H7 (cell line): ENCODE results near the gene SMARCD2. TPM values are rescaled to one million over a fixed set of nuclear protein-coding genes. Genes with fewer than 3 reads are reported as not detected.

Experiments used
- DNase-seq: peaks from one replicate; pipeline ENCODE4 v3.0.0; 2012
- H3K27me3 ChIP-seq: 2 replicates; pipeline ENCODE4 v1.6.0; 2011; ENCODE audit warnings: mild to moderate bottlenecking, low read length; ENCODE audit not compliant: control insufficient read depth, insufficient read depth
- H3K36me3 ChIP-seq: replicated peaks from 2 replicates; pipeline ENCODE4 v1.5.1; 2011; ENCODE audit warnings: low read length; ENCODE audit not compliant: control insufficient read depth, insufficient read depth
- H3K4me3 ChIP-seq: 2 replicates; pipeline ENCODE4 v1.5.1; 2011; ENCODE audit warnings: low read depth, mild to moderate bottlenecking, control low read depth, low read length, moderate library complexity; ENCODE audit not compliant: insufficient read depth
- total RNA-seq: library from RNA; depleted of rRNA; stranded (reverse); fragments of >200 nt; shearing (Covaris generic); gene quantifications from 2 replicates; pipeline ENCODE4 v1.2.3, GENCODE V29; 2014

SMARCD2 gene
- total RNA-seq, 1 experiment from 2014 or later, result 144 TPM

DNA sequence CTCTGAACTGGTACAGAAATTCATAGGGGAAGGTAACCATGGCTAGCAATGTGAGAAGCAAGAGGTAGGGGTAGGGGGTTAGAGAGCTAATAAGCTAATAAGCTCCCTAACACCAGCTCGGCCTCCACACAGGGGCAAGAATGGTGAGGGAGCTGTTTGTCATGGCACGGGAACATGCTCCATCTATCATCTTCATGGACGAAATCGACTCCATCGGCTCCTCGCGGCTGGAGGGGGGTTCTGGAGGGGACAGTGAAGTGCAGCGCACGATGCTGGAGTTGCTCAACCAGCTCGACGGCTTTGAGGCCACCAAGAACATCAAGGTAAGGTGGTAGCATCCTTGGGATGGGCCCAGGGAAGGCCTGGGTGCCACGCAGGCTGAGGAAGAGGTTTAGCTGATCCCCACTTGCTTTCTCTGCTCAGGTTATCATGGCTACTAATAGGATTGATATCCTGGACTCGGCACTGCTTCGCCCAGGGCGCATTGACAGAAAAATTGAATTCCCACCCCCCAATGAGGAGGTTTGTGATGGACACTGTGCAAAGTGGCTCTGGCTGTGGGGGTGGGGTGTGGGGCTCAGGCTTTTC is 11.5 kb downstream of the SMARCD2 start:
- peaks cover 56% of the 10 kb centered on the region for H3K36me3 ChIP-seq
- H3K4me3 ChIP-seq, result no peak overlapping the region
- peak; percentile 8 for DNase-seq
- no peaks in the 10 kb centered on the region for H3K27me3 ChIP-seq

DNA sequence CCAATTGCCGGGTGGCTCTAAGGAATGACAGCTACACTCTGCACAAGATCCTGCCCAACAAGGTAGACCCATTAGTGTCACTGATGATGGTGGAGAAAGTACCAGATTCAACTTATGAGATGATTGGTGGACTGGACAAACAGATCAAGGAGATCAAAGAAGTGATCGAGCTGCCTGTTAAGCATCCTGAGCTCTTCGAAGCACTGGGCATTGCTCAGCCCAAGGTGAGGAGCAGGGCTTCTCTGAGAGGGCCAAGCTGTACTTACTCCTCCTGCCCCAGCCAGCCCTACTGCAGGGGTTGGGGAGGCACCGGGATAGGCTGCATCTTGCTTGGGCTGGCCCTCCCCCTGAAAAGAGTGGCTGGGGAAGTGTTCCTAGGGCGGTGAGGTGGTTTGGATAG is 12.2 kb downstream of the SMARCD2 start:
- Histone ChIP-seq H3K27me3 (no peaks in the 10 kb centered on the region), H3K4me3 (no peak overlapping the region), H3K36me3 (peaks cover 59% of the 10 kb centered on the region)
- DNase-seq, result no peak

DNA sequence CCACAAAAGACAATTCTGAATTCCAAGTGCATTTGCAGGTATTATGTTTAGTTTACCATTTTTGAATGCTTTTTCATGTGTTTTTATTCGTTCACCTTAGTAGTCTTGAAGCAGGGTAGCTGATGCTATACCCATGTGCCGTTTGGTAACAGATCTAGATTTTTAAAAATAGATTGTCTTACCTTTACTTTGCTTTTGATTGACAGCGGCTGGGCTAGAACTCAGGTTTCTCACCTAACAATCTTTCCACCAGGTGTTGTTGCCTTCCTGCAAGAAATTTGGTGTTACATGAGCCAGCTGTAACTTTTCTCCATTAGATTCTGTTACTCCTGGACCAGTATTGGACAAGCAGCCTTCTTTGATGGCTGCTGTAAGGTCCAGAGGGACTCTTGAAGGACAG is 13.5 kb downstream of the SMARCD2 start:
- no peak overlapping the region for H3K4me3 ChIP-seq

DNA sequence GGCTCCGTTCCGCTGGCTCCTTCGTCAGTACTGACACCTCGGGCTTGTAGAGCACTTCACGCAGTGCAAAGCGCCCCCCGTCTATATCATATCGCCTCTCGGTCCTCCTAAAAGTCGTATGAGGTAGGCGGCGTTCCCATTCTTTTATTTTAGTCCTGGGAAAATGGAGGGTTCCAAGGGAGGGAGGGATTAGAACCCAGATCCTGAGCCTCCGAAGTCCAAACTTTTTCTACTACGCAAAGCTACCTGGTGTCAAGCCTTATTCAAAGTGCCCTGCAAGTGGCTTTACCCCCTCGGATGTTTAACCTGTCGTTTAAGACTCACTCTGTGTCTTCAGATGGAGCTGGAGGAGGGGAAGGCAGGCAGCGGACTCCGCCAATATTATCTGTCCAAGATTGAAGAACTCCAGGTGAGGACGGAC is 14.7 kb downstream of the SMARCD2 start:
- no peak for DNase-seq
- H3K4me3 ChIP-seq, result peak overlapping the region; percentile 96
- H3K36me3 ChIP-seq, result peaks cover 60% of the 10 kb centered on the region
- H3K27me3 ChIP-seq, result no peaks in the 10 kb centered on the region

More for the DNA sequence above, 13.5 kb downstream of the SMARCD2 start:
- H3K27me3 ChIP-seq, result no peaks in the 10 kb centered on the region
- no peak for DNase-seq
- H3K36me3 ChIP-seq, result peaks cover 64% of the 10 kb centered on the region

DNA sequence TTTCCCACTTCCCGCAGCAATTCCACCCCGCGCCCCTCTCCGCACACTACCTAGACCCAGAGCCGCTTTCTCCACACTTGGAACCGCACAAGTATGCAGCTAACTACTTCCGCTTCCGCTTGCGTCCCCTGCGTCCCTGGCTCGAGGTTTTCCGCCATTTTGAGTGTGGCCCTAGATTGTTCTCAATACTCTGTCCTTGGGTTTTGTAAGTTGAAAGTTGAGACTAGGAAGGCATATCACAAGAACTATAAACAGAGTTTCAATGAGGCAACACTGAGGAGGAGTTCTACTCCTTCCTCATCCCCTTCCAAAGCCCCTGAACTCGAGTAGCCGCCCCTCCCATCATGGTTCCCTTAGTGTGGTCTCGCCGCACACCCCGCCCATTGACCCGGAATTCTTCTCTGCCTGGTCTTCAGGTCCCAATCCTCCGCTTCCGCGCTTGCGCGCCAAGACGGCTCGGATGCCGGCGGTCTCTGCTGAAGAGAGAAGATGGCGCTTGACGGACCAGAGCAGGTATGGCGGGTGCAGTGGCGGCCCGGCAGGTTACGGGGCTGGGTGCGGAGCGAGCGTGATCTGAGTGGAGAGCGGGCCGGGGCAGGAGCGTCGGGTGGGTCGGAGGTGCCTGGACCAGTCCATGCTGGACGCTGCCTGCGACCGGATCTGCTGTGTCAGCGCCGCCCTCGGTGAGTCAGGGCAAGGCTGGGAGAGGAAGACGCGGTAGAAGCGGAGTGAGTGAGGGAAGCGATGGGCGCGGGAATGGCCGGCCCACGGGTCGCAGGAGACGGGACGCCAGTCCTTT is 15.3 kb downstream of the SMARCD2 start, which contains the start of the genes FTSJ3 and PSMC5:
Gene FTSJ3, minus strand, starts transcription at position 662 of the 799 bp plus-strand sequence. CDS start 761 bp downstream, outside the sequence.
Gene PSMC5, plus strand, starts transcription at position 430 of the 799 bp plus-strand sequence. Its CDS starts 60 bp downstream, at position 490.
- no peaks in the 10 kb centered on the region for H3K27me3 ChIP-seq
- peak; percentile 95 for DNase-seq
- peak within 1 kb of the TSS; percentile 96 for H3K4me3 ChIP-seq
- H3K36me3 ChIP-seq, result peaks cover 56% of the 10 kb centered on the region

DNA sequence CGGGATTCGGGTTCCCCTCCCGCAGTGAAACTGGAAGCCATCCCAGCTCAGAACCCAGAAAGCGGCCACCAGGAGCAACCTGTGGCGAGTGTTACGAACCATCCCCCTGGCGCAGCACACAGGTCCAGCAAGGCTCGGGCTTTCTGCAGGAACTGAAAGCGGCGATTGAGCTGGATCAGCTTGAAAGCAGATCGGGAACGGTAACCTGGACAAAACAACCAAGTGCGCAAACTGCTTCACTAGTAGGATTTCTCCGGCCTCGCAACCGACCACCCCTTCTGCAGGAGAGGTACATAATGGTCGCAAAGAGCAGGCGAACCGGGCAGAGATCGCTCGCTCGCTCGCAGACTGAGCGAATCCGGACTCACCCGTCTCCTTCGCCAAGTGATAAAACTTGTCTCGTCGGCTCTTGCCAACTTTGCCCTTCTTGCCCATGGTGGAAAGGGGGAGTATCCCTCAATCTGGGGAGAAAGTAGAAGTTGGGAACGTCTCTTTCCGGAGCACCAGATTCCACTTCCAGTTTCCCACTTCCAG is 15.9 kb downstream of the SMARCD2 start:
- DNase-seq, result peak; percentile 44
- Histone ChIP-seq H3K36me3 (peaks cover 54% of the 10 kb centered on the region), H3K27me3 (no peaks in the 10 kb centered on the region), H3K4me3 (peak overlapping the region; percentile 96)

DNA sequence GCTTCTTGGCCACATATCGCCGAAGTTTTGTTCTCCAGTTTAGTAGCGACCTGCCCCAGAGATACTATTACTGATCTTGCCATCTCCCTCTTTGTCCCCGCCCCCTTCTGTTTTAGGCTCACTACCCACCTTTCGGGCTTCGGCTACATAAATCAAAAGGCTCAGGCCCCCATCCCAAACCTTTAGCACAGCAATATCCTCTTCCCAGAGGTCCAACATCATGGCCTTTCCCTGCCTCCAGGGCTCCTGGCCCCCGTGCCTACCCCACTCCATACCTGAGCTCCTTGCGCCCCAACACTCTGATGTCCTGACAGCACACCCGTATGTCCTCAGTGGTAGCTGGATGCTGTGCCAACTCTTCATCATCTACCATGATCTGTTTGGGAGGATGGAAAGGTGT is 18.1 kb downstream of the SMARCD2 start:
- Histone ChIP-seq H3K4me3 (no peak overlapping the region), H3K27me3 (no peaks in the 10 kb centered on the region), H3K36me3 (peaks cover 52% of the 10 kb centered on the region)
- DNase-seq, result no peak

DNA sequence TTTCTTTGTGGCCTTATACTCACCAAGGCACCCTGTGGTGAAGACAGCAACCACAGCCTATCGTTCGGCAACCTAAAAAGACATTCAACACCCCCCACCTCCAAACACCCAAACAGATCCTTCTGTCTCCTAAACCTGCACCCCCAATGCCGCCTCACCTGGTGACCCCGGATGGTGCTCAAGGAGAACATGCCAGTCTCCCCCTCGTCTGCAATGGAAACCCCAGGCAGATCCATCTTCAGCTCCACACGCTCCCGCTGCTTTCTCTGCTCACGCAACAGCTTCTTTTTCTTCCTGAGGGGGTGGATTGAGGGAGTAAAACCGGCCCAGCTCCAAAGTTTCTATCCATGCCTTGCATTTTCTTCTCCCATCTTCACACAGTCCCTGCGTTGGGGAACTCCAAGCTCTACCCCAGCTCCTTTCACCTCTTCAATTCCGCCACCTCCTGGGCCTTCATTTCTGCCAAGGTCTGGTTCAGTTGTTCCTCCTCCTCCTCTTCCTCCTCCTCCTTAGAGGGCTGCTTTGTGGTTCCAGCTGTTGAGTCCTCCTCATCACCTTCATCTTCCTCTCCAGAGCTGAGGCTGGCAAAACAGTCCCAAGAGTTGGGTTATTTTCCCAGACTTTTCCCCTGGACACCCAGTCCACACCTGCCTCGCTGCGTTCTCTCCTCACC is 18.7 kb downstream of the SMARCD2 start:
- DNase-seq, result no peak
- Histone ChIP-seq H3K36me3 (peaks cover 53% of the 10 kb centered on the region), H3K27me3 (no peaks in the 10 kb centered on the region), H3K4me3 (no peak overlapping the region)

DNA sequence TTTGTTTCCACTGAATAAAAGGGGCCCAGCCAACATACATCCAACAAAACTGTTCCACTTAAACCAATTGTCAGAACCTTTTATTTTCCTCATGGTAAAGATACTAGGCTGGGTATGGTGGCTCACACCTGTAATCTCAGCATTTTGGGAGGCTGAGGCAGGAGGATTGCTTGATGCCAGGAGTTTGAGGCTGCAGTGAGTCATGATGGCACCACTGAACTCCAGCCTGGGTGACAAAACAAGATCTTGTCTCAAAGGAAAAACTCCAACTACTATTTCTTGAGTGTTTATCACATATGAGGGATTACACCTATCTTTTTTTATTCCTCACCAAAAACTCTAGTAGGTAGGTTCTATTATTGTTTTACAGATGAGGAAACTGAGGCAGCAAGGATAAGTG is 19.9 kb downstream of the SMARCD2 start:
- H3K4me3 ChIP-seq, result no peak overlapping the region
- H3K36me3 ChIP-seq, result peaks cover 63% of the 10 kb centered on the region
- no peaks in the 10 kb centered on the region for H3K27me3 ChIP-seq
- DNase-seq, result no peak

DNA sequence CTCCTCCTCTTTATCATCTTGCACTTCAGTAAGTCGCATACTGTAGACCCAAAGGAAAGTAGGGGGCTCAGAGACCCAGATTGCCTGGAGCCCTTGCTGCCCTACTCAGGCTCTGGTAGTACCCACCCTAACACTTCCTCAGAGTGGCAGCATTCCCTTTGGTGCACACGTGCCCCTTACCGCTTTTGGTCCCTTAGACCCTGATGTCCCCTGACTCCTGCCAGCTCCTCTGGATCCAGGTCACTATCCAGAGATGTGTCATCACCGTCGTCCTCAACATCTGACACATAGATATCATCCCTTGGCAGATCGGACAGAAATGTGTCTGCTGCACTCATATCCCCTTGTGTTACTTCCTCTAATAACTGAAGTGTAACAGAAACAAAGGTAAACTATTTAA is 20.7 kb downstream of the SMARCD2 start:
- Histone ChIP-seq H3K36me3 (peaks cover 67% of the 10 kb centered on the region), H3K27me3 (no peaks in the 10 kb centered on the region), H3K4me3 (no peak overlapping the region)
- DNase-seq, result no peak

DNA sequence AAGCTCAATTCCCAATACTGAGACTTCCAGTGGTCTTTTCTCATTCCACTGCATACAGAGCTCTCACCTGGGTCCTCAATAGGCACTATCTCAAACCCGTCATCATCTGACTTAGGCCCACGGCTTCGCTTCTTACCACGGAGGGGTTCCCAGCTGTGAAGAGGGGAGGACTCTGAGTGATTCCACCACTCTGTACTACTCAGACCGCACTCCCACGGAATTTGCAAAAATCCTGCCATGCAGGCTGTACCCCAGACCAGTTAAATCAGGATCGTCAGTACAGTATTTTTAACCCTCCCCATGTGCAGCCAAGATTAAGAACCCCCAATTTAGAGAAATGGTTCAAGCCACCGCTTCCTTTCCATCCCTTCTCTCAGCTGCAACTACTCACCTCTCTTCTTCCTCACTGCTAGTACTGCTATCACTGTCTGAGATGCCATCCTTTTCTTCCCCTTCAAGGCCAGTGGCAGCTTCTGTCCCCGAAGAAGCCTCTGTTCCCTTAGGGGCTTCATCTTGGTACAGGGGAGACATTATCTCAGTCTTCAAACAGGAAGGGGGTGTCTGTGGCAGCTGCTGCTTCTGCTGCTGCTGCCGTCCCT is 21.4 kb downstream of the SMARCD2 start:
- DNase-seq, result no peak
- no peaks in the 10 kb centered on the region for H3K27me3 ChIP-seq
- peaks cover 69% of the 10 kb centered on the region for H3K36me3 ChIP-seq
- no peak overlapping the region for H3K4me3 ChIP-seq

DNA sequence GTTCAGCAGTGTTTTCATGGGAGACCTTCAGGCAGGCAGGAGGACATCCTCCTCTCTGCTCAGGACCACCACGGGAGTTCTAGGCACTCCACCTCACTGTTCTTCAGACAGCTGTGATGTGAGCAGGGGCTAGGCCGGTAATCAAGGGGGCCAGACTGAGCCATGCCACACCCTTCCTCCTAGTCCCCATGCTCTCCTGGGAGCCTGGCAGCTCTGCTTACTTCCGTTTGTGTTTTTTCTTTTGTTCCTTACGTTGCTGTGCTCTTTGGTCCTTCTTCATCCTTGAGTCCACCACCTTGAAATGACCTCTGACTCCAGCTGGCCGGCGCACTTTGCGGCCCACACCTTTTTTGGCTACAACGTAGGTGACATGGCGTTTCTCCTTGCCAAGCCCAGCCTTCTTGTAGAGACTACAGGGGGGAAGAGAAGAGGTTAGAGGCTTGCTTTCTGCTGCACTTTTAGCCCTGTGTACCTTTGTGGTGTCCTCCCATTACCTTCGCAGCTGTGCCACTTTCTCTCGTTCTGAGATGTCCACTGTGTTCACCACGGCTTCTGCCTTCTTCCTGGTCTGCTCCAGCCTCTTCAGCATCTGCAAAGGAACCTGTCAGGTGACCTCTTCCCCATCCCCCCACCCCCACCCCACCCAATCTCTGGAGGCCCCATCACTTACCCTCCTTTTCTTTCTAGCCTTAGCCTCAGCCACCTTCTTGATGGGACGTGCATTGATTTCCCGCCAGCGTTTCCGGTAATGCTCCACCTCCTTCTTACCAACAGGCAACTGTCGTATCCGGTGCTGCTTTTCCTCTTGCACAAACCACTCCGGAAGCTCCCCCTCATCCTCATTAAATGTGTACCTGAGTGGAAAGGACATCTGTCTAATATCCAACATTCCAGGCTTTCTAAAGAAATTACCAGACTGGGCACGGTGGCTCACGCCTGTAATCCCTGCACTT is 22.6 kb downstream of the SMARCD2 start:
- no peak overlapping the region for H3K4me3 ChIP-seq
- no peaks in the 10 kb centered on the region for H3K27me3 ChIP-seq
- H3K36me3 ChIP-seq, result peaks cover 75% of the 10 kb centered on the region
- no peak for DNase-seq

DNA sequence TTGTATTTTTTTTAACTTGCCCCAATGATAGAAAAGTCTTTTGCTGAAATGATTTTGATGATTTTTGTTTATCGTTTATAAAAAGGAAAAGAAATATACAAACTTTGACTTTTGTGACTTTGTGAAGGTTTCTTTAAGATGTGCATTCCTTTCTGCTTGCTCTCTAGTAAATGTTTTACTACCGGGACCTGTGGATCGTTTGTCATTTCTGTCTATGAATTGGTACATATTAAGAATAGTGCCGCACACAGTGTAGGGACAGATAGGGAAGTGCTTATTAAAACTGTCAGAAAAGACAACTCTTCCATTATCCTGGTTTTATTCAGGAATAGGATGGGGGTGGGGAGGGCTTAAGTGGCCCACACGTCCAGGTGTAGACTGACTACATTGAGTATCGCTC is 23.4 kb downstream of the SMARCD2 start:
- Histone ChIP-seq H3K36me3 (peaks cover 71% of the 10 kb centered on the region), H3K4me3 (no peak overlapping the region)
- DNase-seq, result no peak

More for the DNA sequence above, 23.4 kb downstream of the SMARCD2 start:
- H3K27me3 ChIP-seq, result no peaks in the 10 kb centered on the region
